DOHH2 (cell line): ENCODE data around the gene DLGAP3.

Source experiments
- H3F3A ChIP-seq: fragments of 200-600 bp; sonication (generic), shearing (Covaris generic); 2 replicates; pipeline ENCODE4 v1.6.0; 2016; ENCODE audit warnings: antibody characterized with exemption, mild to moderate bottlenecking; ENCODE audit not compliant: control insufficient read depth, insufficient read depth
- H3K27ac ChIP-seq: fragments of 200-600 bp; sonication (generic); 2 replicates; pipeline ENCODE4 v1.5.1; 2014; ENCODE audit warnings: low read depth, mild to moderate bottlenecking, low read length, moderate library complexity
- H3K27me3 ChIP-seq: fragments of 200-600 bp; sonication (generic); 2 replicates; pipeline ENCODE4 v1.6.1; 2014; ENCODE audit warnings: mild to moderate bottlenecking, low read length, mixed read lengths; ENCODE audit not compliant: control insufficient read depth
- H3K36me3 ChIP-seq: fragments of 200-600 bp; sonication (generic); 2 replicates; pipeline ENCODE4 v1.6.1; 2014; ENCODE audit warnings: mild to moderate bottlenecking, low read length, moderate library complexity, mixed read lengths; ENCODE audit not compliant: control insufficient read depth
- H3K4me1 ChIP-seq: fragments of 200-600 bp; sonication (generic); 2 replicates; pipeline ENCODE4 v1.6.1; 2014; ENCODE audit warnings: mild to moderate bottlenecking, low read length, mixed read lengths; ENCODE audit not compliant: control insufficient read depth
- H3K4me2 ChIP-seq: fragments of 200-600 bp; sonication (generic); 2 replicates; pipeline ENCODE4 v1.6.0; 2014; ENCODE audit warnings: mild to moderate bottlenecking, low read length, moderate library complexity
- H3K4me3 ChIP-seq: fragments of 200-600 bp; sonication (generic); 2 replicates; pipeline ENCODE4 v1.5.1; 2014; ENCODE audit warnings: mild to moderate bottlenecking, low read length, mixed read lengths
- H3K79me2 ChIP-seq: fragments of 200-600 bp; sonication (generic); 2 replicates; pipeline ENCODE4 v1.6.1; 2014; ENCODE audit warnings: mild to moderate bottlenecking, low read length, mixed read lengths; ENCODE audit not compliant: control insufficient read depth
- H3K9me2 ChIP-seq: fragments of 200-600 bp; sonication (generic); replicated peaks from 2 replicates; pipeline ENCODE4 v1.6.1; 2014; ENCODE audit warnings: mild to moderate bottlenecking, low read length, mixed read lengths; ENCODE audit not compliant: control insufficient read depth
- H3K9me3 ChIP-seq: fragments of 200-600 bp; sonication (generic); 2 replicates; pipeline ENCODE4 v1.6.1; 2014; ENCODE audit warnings: antibody characterized with exemption, low read length, mixed read lengths; ENCODE audit not compliant: control insufficient read depth, insufficient read depth
- H4K20me1 ChIP-seq: fragments of 200-600 bp; sonication (generic); 2 replicates; pipeline ENCODE4 v1.6.0; 2014; ENCODE audit warnings: low read depth, mild to moderate bottlenecking, antibody characterized with exemption, low read length, moderate library complexity; ENCODE audit not compliant: control insufficient read depth, insufficient read depth
- EZH2phosphoT487 ChIP-seq: fragments of 200-600 bp; sonication (generic); IDR thresholded peaks from 2 replicates; pipeline ENCODE4 v1.6.1; 2017; ENCODE audit warnings: borderline replicate concordance, mild to moderate bottlenecking, antibody characterized with exemption, low read length, moderate library complexity, mixed read lengths
- TF ChIP-seq, protein P1 (sequence below): fragments of 200-600 bp; sonication (generic); IDR thresholded peaks from one replicate; pipeline ENCODE4 v1.5.1; 2014; ENCODE audit warnings: antibody characterized with exemption, mild to moderate bottlenecking, low read depth, low read length; ENCODE audit not compliant: poor library complexity, severe bottlenecking

Gene DLGAP3

DNA sequence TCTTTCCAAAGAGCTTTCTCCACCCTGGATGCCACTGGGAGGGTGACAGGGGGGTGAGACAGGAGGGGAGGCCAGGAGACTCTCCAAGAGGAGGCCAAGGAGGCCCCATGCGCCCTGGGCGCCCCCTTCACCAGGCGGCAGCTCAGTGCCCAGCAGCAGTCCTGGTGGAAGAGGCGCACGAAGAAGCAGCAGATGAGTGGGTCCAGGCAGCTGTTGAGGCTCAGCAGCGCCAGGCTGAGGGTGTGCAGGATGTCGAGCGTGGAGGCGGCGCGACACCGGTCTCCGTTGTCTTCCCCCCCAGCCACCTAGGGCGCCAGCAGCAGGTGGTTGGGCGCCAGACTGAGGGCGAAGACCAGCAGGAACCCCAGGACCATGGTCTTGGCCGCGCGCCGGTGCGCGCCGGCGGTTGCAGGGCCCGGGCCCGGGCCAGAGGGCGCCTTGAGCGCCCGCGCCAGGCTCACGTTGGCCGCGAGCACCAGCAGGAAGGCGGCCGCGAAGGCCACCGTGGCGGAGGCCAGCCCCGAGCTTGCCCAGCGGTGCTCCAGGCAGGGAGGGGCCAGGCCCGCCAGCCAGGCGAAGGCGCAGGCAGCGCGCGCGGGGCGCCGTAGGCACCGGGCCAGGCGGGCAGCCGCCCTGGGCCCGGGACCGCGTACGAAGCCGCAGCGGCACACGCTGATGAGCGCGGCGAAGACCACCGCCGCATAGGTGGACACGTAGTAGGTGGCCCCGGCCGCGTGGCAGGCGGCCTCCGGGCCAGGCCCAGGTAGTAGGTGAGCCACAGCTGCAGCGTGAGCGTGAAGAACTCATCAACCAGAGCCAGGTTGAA is 47.1 kb upstream of the DLGAP3 start:
- no peaks in the 10 kb centered on the region for H3K79me2 ChIP-seq
- H3K9me2 ChIP-seq = no peaks in the 10 kb centered on the region
- H3K36me3 ChIP-seq = peaks cover under 1% of the 10 kb centered on the region
- H3K27me3 ChIP-seq = no peaks in the 10 kb centered on the region
- H3K4me3 ChIP-seq = no peak overlapping the region
- H3K4me1 ChIP-seq = peaks cover 11% of the 10 kb centered on the region
- no peaks in the 10 kb centered on the region for H4K20me1 ChIP-seq
- H3K27ac ChIP-seq = no peak overlapping the region
- no peak for TF ChIP-seq EZH2phosphoT487
- TF ChIP-seq, protein P1, sequence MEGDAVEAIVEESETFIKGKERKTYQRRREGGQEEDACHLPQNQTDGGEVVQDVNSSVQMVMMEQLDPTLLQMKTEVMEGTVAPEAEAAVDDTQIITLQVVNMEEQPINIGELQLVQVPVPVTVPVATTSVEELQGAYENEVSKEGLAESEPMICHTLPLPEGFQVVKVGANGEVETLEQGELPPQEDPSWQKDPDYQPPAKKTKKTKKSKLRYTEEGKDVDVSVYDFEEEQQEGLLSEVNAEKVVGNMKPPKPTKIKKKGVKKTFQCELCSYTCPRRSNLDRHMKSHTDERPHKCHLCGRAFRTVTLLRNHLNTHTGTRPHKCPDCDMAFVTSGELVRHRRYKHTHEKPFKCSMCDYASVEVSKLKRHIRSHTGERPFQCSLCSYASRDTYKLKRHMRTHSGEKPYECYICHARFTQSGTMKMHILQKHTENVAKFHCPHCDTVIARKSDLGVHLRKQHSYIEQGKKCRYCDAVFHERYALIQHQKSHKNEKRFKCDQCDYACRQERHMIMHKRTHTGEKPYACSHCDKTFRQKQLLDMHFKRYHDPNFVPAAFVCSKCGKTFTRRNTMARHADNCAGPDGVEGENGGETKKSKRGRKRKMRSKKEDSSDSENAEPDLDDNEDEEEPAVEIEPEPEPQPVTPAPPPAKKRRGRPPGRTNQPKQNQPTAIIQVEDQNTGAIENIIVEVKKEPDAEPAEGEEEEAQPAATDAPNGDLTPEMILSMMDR = no peak
- H3K9me3 ChIP-seq = no peaks in the 10 kb centered on the region
- H3K4me2 ChIP-seq = no peak overlapping the region
- no peaks in the 10 kb centered on the region for H3F3A ChIP-seq

DNA sequence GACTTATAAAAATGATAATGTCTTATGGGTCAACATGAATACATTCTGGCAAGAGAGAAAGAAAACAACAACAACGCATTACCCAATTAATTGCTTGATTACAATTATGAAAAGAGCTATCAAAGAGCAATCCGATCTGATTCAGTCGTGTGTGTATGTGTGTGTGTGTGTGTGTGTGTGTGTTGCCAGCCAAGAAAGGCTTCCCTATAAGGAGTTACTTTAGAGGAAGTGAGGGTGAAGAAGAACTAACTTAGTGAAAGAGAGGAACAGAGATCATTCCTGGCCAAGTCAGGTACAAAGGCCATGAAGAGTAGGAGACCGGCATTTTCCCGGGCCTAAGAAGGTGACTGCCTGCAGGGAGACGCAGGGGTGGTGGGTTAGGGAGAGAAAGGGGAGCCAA is 46.3 kb upstream of the DLGAP3 start:
- H3K27ac ChIP-seq = no peak overlapping the region
- peaks cover 6% of the 10 kb centered on the region for H3K4me1 ChIP-seq
- H3K4me3 ChIP-seq = no peak overlapping the region
- H3K27me3 ChIP-seq = no peaks in the 10 kb centered on the region
- no peaks in the 10 kb centered on the region for H3K36me3 ChIP-seq
- H3K9me2 ChIP-seq = no peaks in the 10 kb centered on the region
- no peaks in the 10 kb centered on the region for H3K9me3 ChIP-seq
- no peaks in the 10 kb centered on the region for H4K20me1 ChIP-seq
- no peaks in the 10 kb centered on the region for H3F3A ChIP-seq
- H3K4me2 ChIP-seq = no peak overlapping the region
- TF ChIP-seq, protein P1 = no peak
- no peak for TF ChIP-seq EZH2phosphoT487
- H3K79me2 ChIP-seq = no peaks in the 10 kb centered on the region

DNA sequence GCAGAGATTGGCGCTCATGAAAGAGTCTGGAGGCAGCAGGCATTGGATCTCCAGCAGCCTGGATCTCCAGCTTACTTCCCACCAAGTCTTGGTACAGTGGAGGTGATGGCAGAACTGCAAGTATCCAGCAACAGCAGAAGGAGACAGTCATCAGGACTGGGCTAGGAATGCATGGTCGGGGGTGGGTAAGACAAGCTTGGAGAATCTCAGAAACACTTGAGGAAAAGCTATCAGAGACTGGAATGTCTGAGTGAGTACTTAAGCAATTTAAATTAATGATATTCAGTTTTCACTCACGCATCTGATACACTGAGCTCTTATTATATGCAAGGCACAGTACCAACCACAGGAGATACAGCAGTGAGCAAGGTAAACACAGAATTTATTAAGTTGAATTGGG is 45.9 kb upstream of the DLGAP3 start:
- no peaks in the 10 kb centered on the region for H3K36me3 ChIP-seq
- H3K4me1 ChIP-seq = peaks cover 1% of the 10 kb centered on the region
- TF ChIP-seq EZH2phosphoT487 = no peak
- TF ChIP-seq, protein P1 = no peak
- no peaks in the 10 kb centered on the region for H3K9me3 ChIP-seq
- no peaks in the 10 kb centered on the region for H3K79me2 ChIP-seq
- H3K4me3 ChIP-seq = no peak overlapping the region
- no peaks in the 10 kb centered on the region for H4K20me1 ChIP-seq
- H3F3A ChIP-seq = no peaks in the 10 kb centered on the region
- no peak overlapping the region for H3K4me2 ChIP-seq
- no peaks in the 10 kb centered on the region for H3K27me3 ChIP-seq
- no peak overlapping the region for H3K27ac ChIP-seq
- no peaks in the 10 kb centered on the region for H3K9me2 ChIP-seq
